Measurements from ENCODE around the gene ADIG. TPM values are rescaled to one million over a fixed set of nuclear protein-coding genes. Genes with fewer than 3 reads are reported as not detected.

Gene ADIG
- total RNA-seq, 6 experiments from 2014 or later, result not detected

GRCh38 chr20:38604873-38605303 lies 23.9 kb downstream of the ADIG start:
- peaks cover 28% of the 10 kb centered on the region for H3K4me1 Mint-ChIP-seq (ENCODE audit: low read depth)
- TF ChIP-seq CTCF (IDR thresholded peaks at IDR 0.05), result no peak

GRCh38 chr20:38607351-38607750 lies 26.4 kb downstream of the ADIG start:
- peaks cover 29% of the 10 kb centered on the region for H3K4me1 Mint-ChIP-seq (ENCODE audit: low read depth)
- H3K4me3 Mint-ChIP-seq, result no peak overlapping the region
- H3K27me3 Mint-ChIP-seq (ENCODE audit: insufficient read depth), result peaks cover 11% of the 10 kb centered on the region
- H3K27ac Mint-ChIP-seq, result no peak overlapping the region
- no peak for TF ChIP-seq CTCF (IDR thresholded peaks at IDR 0.05)
- no peaks in the 10 kb centered on the region for H3K9me3 Mint-ChIP-seq
- H3K36me3 Mint-ChIP-seq (ENCODE audit: low read depth), result no peaks in the 10 kb centered on the region
- no peak for DNase-seq

More at GRCh38 chr20:38604873-38605303, 23.9 kb downstream of the ADIG start:
- Mint-ChIP-seq H3K9me3 (no peaks in the 10 kb centered on the region), H3K4me3 (no peak overlapping the region), H3K36me3 (ENCODE audit: low read depth) (no peaks in the 10 kb centered on the region), H3K27ac (peak overlapping the region; percentile 62), H3K27me3 (ENCODE audit: insufficient read depth) (peaks cover 19% of the 10 kb centered on the region)
- DNase-seq, result peak; percentile 67

- Mint-ChIP-seq H3K27me3 (ENCODE audit: insufficient read depth) (peaks cover 12% of the 10 kb centered on the region), H3K9me3 (no peaks in the 10 kb centered on the region), H3K4me1 (ENCODE audit: low read depth) (peaks cover 27% of the 10 kb centered on the region), H3K36me3 (ENCODE audit: low read depth) (no peaks in the 10 kb centered on the region), H3K27ac (no peak overlapping the region), H3K4me3 (no peak overlapping the region)
- no peak for DNase-seq
- no peak for TF ChIP-seq CTCF (IDR thresholded peaks at IDR 0.05)
Measured at GRCh38 chr20:38608188-38608587, 27.2 kb downstream of the ADIG start.

- DNase-seq, result no peak
- Mint-ChIP-seq H3K4me1 (ENCODE audit: low read depth) (peaks cover 24% of the 10 kb centered on the region), H3K36me3 (ENCODE audit: low read depth) (no peaks in the 10 kb centered on the region), H3K4me3 (no peak overlapping the region; the same call in 1 of the 2 replicates), H3K9me3 (no peaks in the 10 kb centered on the region), H3K27ac (no peak overlapping the region), H3K27me3 (ENCODE audit: insufficient read depth) (peaks cover 11% of the 10 kb centered on the region)
- TF ChIP-seq CTCF (IDR thresholded peaks at IDR 0.05), result no peak
Measured at GRCh38 chr20:38609815-38610214, 28.8 kb downstream of the ADIG start.

- TF ChIP-seq CTCF (IDR thresholded peaks at IDR 0.05), result no peak
- peaks cover 11% of the 10 kb centered on the region for H3K27me3 Mint-ChIP-seq (ENCODE audit: insufficient read depth)
- H3K36me3 Mint-ChIP-seq (ENCODE audit: low read depth), result no peaks in the 10 kb centered on the region
- H3K4me1 Mint-ChIP-seq (ENCODE audit: low read depth), result peaks cover 17% of the 10 kb centered on the region
- H3K27ac Mint-ChIP-seq, result peak overlapping the region; percentile 10; the same call in 1 of the 2 replicates
- H3K9me3 Mint-ChIP-seq, result no peaks in the 10 kb centered on the region
- peak; percentile 37 for DNase-seq
- peak overlapping the region; percentile 21; the same call in 1 of the 2 replicates for H3K4me3 Mint-ChIP-seq
Measured at GRCh38 chr20:38610521-38610920, 29.5 kb downstream of the ADIG start.
